NCI-H1092 (cell line): Measurements from ENCODE around the gene WIPI1.
"Not testable (repeated sequence)": the region's sequence is repeated elsewhere in the genome, so short reads cannot be mapped to it uniquely, and the experiment has no call there.

Source experiments
- DNase-seq: peaks from one replicate; lab custom pipeline; 2025; lab: John Stamatoyannopoulos, UW

The WIPI1 gene

DNA sequence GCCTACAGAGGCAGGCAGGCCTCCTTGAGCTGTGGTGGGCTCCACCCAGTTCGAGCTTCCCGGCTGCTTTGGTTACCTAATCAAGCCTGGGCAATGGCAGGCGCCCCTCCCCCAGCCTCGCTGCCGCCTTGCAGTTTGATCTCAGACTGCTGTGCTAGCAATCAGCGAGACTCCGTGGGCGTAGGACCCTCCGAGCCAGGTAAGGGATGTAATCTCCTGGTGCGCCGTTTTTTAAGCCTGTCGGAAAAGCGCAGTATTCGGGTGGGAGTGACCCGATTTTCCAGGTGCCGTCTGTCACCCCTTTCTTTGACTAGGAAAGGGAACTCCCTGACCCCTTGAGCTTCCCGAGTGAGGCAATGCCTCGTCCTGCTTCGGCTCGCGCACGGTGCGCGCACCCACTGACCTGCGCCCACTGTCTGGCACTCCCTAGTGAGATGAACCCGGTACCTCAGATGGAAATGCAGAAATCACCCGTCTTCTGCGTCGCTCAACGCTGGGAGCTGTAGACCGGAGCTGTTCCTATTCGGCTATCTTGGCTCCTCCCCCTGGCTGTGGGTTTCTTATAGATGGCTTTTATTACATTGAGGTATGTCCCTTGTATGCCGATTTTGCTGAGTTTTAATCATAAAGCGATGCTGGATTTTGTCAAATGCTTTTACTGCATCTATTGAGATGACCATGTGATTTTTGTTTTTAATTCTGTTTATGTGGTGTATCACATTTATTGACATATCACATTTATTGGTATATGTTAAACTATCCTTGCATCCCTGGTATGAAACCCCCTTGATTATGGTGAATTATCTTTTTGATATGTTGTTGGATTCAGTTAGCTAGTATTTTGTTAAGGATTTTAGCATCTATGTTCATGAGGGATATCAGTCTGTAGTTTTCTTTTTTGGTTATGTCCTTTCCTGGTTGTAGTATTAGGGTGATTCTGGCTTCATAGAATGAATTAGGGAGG lies 43.4 kb downstream of the WIPI1 start:
- not testable (repeated sequence) for DNase-seq

DNA sequence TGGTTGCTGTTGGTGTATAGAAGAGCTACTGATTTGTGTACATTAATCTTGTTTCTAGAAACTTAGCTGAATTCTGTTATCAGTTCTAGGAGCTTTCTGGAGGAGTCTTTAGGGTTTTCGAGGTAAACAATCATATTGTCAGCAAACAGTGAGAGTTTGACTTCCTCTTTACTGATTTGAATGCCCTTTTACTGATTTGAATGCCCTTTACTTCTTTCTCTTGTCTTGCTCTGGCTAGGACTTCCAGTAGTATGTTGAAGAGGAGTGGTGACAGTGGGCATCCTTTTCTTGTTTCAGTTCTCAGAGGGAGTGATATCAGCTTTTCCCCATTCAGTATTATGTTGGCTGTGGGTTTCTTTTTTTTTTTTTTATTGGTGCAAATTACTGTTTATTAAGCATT lies 49.6 kb downstream of the WIPI1 start:
- DNase-seq: not testable (repeated sequence)

DNA sequence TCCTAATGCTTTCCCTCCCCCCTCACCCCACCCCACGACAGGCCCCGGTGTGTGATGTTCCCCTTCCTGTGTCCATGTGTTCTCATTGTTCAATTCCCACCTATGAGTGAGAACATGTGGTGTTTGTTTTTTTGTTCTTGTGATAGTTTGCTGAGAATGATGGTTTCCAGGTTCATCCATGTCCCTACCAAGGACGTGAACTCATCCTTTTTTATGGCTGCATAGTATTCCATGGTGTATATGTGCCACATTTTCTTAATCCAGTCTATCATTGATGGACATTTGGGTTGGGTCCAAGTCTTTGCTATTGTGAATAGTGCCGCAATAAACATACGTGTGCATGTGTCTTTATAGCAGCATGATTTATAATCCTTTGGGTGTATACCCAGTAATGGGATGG lies 53.5 kb downstream of the WIPI1 start:
- DNase-seq: not testable (repeated sequence)

DNA sequence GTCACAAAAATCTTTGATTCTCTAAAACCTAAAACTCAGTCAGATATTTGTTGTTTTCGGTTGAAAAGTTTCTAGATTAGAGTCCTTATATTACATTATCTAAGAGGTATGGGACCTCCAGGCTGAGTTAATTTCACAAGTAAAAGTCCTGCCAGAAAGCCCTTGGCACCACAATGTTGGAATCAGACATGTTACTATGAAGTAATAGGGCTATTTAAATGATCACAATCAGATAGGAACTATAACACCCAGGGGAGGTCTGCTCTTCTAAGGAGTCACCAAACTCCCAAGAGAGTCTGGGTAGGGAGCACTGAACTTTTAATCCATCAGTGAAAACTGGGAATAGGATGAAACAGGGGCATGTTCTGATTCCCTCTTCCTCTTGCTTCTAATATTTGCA lies 54.2 kb downstream of the WIPI1 start:
- DNase-seq: no peak

DNA sequence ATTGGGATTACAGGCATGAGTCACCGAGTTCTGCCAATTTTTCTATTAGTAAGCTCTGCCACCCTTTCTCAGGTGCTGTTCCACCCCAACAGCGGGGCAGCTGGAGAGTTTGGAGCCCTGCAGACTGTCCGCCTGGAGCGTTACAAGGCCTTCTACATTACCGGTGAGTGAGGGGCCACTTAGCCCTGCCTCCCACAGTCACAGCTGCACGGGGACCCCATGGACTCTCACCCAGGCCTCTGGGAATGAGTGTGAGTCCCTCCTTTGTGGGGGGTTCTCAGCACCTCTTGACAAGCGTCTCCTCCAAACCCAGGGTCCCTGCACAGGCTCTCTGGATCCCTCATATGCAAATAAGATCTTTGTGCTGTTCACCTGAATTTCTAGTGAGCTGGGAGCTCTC lies 56.0 kb downstream of the WIPI1 start:
- DNase-seq: no peak

DNA sequence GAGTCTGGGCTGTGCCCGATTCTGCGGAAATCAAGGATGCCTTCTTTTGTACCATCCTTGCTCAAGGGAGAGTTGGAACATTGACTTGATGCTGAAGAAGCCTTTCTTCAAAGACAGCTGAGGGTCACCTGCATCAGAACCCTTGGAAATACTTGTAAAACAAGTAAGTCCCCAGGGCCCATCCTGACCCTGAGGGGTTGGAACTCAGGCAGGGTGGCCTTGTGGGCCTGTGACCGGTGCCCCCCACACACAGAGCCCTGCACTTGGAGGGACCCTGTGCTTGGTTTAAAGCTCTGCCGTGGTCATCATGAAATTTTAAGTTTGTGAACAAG lies 56.9 kb downstream of the WIPI1 start:
- DNase-seq: no peak

DNA sequence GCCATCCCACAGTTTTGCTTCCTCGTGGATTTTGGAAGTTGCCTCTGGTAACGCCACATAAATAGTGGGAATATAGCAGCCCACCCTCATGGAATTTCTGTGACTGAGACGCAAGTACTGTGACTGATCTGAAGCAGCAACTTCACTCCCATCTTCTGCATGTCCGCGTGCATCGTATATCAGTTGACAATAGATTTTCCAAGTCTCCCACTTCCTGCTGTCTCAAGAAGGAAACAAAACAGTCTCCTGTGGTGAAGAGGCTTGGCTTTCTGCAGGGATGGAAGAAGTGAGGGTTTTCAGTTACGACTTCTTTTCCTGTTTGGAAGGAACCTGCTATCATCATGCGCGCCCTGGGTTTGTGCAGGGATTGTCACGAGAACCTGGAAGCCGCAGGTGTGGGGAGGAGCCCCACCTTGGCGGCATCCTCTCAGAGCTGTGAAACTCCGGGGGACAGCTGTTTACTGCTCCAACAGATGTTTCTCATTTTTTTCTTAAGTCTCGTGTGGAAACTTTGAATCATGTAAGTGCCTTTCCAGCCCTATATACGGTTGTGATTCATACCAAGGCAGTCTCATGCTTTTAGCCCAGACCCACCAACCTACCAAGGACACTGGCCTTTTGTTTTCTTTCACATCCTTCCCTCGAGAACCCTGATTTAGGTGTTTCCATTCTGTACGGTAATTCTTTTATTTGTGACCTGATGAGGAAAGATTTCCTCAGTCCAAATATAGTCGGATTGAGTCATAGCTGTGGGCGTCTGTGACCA lies 57.5 kb downstream of the WIPI1 start:
- DNase-seq: no peak

DNA sequence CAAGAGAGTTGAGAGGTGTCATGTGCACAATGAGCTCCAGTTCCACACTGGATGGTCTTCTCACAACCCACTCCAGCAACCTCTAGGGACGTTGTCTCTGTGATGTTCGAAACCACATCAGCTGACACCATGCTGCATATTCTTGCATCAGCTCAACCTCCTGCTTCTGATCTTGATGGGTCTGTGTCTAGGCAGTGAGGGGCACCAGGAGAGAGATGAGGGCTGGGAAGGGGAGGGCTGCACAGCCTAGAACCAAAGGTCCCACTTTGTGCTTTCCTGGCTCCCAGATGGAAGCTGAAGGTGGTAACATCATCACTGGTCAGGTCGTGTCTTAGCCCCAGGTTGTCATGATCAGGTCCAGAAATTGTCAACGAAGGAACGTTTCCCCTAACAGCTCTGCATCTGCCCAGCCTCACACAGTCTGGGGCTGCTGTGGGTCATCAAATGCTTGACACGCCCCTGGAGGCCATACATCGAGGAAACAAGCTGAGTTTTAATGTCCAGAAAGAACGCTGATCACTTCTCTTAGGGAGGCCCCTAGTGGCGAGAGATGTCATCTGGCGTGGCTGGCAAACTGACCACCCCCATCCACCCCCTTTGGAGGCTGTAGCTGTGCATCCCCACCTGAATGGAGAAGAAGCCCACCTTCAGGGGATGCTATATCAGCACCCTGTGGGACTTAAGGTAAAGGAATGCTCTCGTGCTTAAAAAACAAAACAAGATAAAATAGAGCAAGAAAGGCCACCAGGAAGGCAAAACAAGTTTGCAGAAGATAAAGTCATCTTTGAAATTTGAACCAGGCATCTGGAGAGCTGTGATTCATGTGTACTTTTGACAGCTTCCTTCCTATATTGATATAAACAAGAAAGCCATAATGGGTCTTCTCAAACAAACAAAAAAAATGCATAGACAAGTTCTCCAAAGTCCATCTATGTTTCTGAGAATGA lies 58.3 kb downstream of the WIPI1 start:
- DNase-seq: peak; percentile 30

DNA sequence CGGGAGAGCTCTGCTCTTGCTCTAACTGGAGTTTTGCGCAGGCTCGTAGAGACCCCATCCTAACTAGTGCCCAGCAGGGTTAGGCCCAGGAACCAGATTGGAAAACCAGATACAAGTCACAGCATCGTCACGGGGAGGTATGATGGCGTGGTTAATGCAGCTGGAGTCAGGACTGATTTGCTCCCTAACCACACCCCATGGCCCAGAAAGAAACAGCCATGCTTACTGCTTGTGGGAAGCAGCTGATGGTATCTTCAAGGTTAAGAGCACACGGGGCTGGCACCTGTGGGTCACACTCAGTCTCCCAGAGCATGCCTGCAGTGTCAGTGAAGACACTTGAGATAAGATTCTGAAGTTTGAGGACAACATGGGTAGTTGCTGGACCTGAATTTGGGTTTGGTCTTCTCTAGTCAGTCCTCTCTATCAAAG lies 60.2 kb downstream of the WIPI1 start:
- no peak for DNase-seq

DNA sequence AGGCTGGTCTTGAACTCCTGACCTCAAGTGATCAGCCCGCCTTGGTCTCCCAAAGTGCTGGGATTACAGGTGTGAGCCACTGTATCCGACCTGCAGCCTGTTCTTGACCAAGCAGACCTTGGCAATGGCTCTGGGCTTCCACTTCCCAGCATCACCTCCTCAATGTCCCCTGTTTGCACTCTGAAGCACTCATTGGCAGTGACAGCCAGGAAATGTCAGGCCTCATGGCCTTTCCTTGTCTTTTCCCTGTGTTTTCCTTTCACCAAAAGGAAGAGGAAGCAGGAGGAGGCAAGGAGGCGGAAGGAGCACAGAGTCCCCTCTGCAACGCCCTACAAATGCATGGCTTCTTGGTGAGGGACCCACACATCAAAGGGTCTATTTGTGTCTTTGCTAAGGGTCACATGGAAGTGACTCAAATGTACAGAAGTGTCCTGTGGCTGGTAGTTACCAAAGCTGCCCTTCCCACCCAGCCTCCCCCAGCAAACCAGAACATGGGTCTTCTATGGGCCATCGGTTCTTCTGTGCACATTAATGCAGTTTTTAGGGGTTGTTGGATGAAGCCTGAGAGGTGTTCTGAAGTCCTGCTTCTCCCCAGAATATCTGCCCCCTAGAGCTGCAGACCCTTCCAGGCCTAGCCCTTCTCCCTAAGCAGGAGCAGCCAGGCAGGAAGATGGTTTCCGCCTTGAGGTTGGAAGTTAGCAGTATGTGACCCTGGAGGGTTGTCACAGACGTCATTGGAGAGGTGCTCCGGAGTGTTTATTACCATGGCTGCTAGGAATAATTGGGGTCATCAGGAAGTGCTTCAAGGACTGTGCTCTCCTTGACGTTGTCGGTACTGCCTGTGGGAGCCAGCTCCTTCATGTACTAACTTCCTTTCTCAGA lies 60.8 kb downstream of the WIPI1 start:
- DNase-seq: no peak

DNA sequence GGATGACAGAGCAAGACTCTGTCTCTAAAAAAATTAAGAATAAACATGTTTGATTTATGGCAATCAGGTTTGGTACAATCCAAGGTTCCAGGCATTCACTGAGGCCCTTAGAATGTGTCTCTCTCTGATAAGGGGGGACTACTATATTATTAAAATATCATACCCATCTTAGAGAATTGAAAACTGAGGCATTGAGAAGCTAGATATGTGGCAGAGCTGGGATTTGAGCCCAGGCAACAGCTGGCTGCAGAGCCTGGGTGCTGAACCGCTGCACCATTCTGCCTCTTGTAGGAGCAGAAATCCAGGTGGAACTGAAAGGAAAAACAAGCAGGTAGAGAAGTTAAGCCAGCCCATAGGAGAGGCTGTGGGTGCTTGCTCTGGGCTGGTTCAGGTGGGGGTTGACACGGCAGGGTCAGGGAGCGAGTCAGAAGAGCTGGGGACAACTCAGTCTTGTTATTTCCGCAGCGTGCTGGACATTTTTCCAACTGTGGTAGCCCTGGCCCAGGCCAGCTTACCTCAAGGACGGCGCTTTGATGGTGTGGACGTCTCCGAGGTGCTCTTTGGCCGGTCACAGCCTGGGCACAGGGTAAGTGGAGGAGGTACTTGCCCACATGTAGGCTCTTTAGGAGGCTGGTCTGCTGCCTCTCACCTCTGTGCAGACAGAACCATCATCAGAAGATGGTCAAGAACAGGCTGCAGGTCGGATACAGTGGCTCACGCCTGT lies 62.5 kb downstream of the WIPI1 start:
- no peak for DNase-seq

DNA sequence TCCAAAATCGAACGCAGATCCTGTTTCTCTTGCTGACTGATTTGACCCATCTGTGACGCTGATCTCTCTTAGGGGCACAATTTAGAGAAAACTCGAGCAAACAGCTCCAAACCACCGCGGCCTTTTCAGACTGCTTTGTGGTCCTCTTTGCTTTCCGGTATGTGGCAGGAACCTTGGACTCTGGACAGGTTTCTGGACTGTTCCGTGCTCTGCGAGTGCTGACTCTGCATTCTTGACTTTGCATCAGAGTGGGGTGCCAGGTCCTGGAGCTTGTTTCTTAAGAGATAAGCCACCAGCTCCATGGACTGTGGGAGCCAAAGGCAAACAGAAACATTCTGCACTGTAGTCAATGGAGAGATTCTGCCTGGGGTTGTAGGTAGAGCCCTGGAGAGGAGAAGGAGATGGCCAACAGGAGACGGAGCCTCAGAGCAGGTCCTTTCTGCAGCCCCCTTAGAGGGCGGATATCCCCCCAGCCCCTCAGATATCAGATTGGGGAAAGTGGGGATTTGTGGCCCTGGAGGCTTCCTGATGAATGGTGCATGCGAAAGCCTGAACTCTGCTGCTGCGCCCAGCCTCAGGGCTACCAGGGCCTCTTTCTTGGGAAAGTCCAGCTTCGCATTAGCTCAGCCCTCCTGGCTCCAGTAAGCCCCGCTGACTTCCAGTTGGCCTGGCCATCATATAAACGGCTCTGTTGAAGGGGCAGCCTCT lies 65.6 kb downstream of the WIPI1 start:
- DNase-seq: no peak

DNA sequence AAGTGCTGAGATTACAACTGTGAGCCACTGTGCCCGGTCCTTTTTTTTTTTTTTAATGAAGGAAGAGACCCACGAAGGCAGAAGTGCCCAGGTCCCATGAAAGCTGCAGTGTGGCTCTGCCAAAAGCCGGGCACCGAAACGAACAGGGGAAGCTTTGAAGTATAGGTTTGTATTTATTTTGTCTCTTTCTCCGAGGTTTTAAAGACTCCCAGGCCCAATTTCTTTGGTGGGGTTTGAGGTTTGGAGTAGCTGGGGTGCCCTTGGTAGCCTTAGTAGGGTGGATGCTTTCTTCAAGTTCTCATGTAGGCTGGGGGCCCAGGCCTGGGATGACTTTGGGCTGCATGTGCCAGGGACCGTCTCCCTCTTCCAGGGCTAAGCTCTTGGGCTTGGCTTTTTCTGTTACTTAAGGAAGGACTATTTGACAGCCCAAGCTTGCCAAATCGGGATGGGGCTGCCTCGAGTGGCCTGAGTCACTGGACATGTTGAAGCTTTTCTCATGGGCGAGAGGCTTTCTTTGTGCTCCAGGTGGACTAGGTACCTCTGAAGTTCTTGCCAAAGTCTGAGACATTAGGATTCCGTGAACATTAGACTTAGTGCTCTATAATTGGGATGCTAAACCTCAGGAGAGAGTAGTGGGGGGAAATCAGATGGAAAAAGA lies 66.3 kb downstream of the WIPI1 start:
- DNase-seq: no peak

DNA sequence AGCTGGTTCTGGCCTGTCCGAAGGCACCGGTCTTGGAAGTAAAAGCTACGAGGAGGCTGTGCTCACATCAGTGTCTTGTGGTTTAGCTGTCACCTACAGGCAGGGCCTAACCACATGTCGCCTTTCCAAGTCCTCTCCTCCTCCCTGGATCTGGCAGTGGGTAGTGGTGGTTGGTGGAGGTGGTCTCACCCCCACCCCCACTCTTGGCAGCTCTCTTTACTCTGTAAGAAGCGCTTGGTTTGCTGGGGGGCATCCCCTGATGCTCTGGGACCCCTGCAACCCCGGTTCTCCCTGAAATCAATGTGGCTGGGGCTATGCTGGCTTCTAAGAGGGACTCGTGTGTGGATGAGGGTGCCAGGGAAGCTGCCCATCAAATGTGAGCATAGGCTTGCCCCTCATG lies 68.3 kb downstream of the WIPI1 start:
- no peak for DNase-seq

DNA sequence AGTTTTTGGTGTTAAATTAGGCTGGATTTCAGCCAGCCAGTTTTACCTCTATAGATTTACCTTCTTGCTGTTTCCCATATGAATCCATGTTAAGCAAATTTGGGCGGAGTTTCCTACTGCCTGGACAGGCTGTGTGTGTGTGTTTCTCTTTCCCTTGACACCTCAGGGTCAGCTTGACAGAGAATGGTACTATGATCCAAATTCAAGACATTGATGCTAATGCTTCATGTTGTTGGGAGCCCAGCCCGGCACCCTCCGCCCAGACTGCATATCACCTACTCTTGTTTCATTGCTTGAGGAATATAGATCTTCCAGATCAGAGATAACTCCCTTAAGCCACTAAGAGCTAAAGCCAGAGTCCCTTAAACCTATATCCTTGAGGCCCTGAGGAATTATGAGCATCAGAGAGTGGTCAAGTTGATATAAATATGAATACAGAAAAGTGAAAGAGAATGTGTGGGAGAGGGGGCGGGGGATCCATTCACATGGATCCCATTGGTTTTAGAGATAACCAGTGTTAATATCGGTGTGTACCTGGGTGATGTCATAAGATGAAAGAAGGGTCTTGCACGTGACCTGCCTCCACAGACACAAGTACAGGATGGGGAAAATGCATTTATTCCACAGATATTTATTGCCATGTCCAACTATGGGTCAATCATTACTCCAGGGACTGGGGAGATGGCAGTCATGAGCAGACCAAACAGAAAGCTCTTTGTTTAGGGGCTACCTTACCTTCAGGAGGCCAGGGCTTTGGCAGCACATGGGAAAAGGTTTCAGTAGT lies 69.7 kb downstream of the WIPI1 start:
- no peak for DNase-seq

DNA sequence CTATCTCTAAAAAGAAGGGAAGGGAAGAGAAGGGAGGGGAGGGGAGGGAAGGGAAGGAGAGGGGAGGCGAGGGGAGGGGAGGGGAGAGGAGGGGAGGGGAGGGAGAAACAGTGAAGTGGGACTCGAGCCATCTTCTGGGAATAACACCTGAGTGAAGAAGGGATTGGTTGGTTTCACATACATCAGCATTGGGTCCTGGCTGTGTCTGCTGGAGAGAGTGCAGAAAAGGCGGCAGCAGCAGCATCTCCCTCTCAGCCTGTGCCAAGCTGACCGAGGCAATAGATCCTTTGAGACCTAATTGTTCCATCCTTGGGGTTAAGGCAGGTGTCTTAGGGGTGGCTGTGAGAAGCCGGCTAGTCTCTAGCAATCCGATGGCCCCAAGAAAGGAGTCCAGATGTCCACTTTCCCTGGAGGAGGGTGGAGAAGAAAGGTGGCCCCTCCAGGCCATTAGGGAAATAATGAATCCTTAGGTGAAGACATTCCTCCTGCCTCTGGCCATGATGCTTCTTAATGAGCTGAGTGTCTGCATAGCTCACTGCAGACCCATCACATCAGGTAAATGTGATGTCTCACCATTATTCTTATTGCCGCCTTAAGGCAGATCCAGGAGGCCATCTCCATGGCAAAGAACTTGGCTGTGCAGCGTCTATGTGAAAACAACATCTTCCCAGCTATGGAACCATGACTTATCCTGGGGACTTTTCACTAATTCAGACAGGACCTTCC lies 71.6 kb downstream of the WIPI1 start:
- DNase-seq: no peak

DNA sequence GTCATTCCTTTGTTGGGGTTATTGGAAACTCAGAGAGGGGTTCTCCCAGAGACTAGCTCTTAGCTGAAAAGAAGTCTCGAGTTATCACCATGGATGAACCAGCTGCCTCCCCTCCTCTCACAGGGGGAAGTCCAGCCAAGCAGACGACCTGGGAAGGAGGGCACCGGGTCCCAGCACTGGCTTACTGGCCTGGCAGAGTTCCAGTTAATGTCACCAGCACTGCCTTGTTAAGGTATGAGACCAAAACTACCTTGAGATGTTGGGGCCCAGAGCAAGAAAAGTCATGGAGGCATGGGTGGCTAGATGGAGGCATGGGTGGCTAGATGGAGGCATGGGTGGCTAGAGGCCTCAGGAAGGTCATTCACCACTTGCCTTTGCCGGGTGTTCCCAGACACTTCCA lies 72.4 kb downstream of the WIPI1 start:
- no peak for DNase-seq

DNA sequence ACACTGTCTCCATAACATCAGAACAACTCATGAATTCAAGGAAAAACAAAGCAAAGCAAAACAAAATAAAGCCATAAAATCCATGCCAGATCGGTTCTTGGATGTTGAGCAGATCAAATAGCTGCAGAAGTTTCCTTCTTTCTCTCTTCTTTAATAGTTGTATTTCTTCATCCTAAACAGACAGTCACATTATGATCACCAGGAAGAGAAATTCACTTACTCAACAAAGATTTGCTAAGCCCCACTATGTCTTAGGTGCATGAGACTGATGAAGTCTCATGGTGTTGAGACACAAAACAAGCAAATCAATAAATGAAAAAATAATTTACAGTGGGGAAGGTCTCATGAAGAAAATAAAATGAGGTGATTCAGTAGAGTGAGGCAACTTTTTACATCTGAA lies 72.8 kb downstream of the WIPI1 start:
- no peak for DNase-seq
